ENCODE results near the gene RERG.

RERG gene

GRCh38 chr12:15220915-15221885 is at the start of gene RERG:
RERG (minus strand) TSS chr12:15221417; CDS start chr12:15217489, 3,928 bp downstream.
- TF ChIP-seq CTCF (IDR thresholded peaks at IDR 0.05; ENCODE audit: extremely low read depth, missing control alignments) = peak; percentile 89
- peak; percentile 83 for DNase-seq (ENCODE audit: low spot score)

- no peak for DNase-seq (ENCODE audit: low spot score)
- TF ChIP-seq CTCF (IDR thresholded peaks at IDR 0.05; ENCODE audit: extremely low read depth, missing control alignments) = no peak
Measured at GRCh38 chr12:15270591-15270990, 49.4 kb upstream of the RERG start.

GRCh38 chr12:15268927-15269552 is 47.8 kb upstream of the RERG start:
- DNase-seq (ENCODE audit: low spot score) = peak; percentile 50
- TF ChIP-seq CTCF (IDR thresholded peaks at IDR 0.05; ENCODE audit: extremely low read depth, missing control alignments) = peak; percentile 60

GRCh38 chr12:15268309-15268708 is 47.1 kb upstream of the RERG start:
- no peak for DNase-seq (ENCODE audit: low spot score)
- no peak for TF ChIP-seq CTCF (IDR thresholded peaks at IDR 0.05; ENCODE audit: extremely low read depth, missing control alignments)

GRCh38 chr12:15265875-15266274 is 44.7 kb upstream of the RERG start:
- no peak for TF ChIP-seq CTCF (IDR thresholded peaks at IDR 0.05; ENCODE audit: extremely low read depth, missing control alignments)
- no peak for DNase-seq (ENCODE audit: low spot score)

- no peak for DNase-seq (ENCODE audit: low spot score)
- no peak for TF ChIP-seq CTCF (IDR thresholded peaks at IDR 0.05; ENCODE audit: extremely low read depth, missing control alignments)
Measured at GRCh38 chr12:15256761-15257160, 35.5 kb upstream of the RERG start.

- TF ChIP-seq CTCF (IDR thresholded peaks at IDR 0.05; ENCODE audit: extremely low read depth, missing control alignments) = no peak
- no peak for DNase-seq (ENCODE audit: low spot score)
Measured at GRCh38 chr12:15253990-15254389, 32.8 kb upstream of the RERG start.
